Smooth muscle cell (in vitro differentiated cells): ENCODE measurements around the gene BBOF1. TPM values are rescaled to one million over a fixed set of nuclear protein-coding genes. Genes with fewer than 3 reads are reported as not detected.

Experiments
- DNase-seq: peaks from one replicate; lab custom pipeline; 2025; ENCODE audit not compliant: unreplicated experiment; lab: John Stamatoyannopoulos, UW
- H2AFZ ChIP-seq: fragments of 200-600 bp; sonication (generic); 2 replicates; pipeline ENCODE4 v1.6.0; 2016; ENCODE audit warnings: antibody characterized with exemption, low read depth, mild to moderate bottlenecking
- H3F3A ChIP-seq: fragments of 200-600 bp; sonication (generic); 2 replicates; pipeline ENCODE4 v1.6.0; 2017; ENCODE audit warnings: antibody characterized with exemption, low read depth
- H3K27ac ChIP-seq: fragments of 200-600 bp; sonication (generic); 2 replicates; pipeline ENCODE4 v1.5.1; 2016; ENCODE audit warnings: low read depth, mild to moderate bottlenecking
- H3K27me3 ChIP-seq: fragments of 200-600 bp; sonication (generic); 2 replicates; pipeline ENCODE4 v1.6.1; 2016; ENCODE audit warnings: low read depth, mild to moderate bottlenecking
- H3K36me3 ChIP-seq: fragments of 200-600 bp; sonication (generic); 2 replicates; pipeline ENCODE4 v1.5.1; 2016; ENCODE audit warnings: low read depth
- H3K4me1 ChIP-seq: fragments of 200-600 bp; sonication (generic); 2 replicates; pipeline ENCODE4 v1.5.1; 2016; ENCODE audit warnings: low read depth
- H3K4me2 ChIP-seq: fragments of 200-600 bp; sonication (generic); 2 replicates; pipeline ENCODE4 v1.6.0; 2016; ENCODE audit warnings: mild to moderate bottlenecking
- H3K4me3 ChIP-seq: fragments of 200-600 bp; sonication (generic); 2 replicates; pipeline ENCODE4 v1.5.1; 2016; ENCODE audit warnings: mild to moderate bottlenecking
- H3K79me2 ChIP-seq: fragments of 200-600 bp; sonication (generic); 2 replicates; pipeline ENCODE4 v1.6.0; 2016; ENCODE audit warnings: low read depth, mild to moderate bottlenecking
- H3K9ac ChIP-seq: fragments of 200-600 bp; sonication (generic); 2 replicates; pipeline ENCODE4 v1.6.0; 2016; ENCODE audit warnings: low read depth
- H3K9me3 ChIP-seq: fragments of 200-600 bp; sonication (generic); replicated peaks from 2 replicates; pipeline ENCODE4 v1.5.1; 2016; ENCODE audit warnings: low read depth
- H4K20me1 ChIP-seq: fragments of 200-600 bp; sonication (generic); 2 replicates; pipeline ENCODE4 v1.6.0; 2016; ENCODE audit warnings: low read depth
- CTCF ChIP-seq: fragments of 200-600 bp; sonication (generic); IDR thresholded peaks from 2 replicates; pipeline ENCODE4 v1.5.1; 2017; ENCODE audit warnings: borderline replicate concordance, mild to moderate bottlenecking, antibody characterized with exemption; ENCODE audit not compliant: insufficient read depth, poor library complexity, severe bottlenecking
- WGBS: methylation state at CpG from one replicate; pipeline ENCODE4 v1.1.7; 2016; ENCODE audit warnings: low lambda C conversion rate; 5-methylcytosine and 5-hydroxymethylcytosine counted together
- polyA plus RNA-seq: library from polyadenylated mRNA; unstranded; fragments of >200 nt; fragmentation: Nextera tagmentation; extraction: Ambion mirVana; gene quantifications from 2 replicates; pipeline ENCODE4 v1.2.1, GENCODE V29; 2016
- total RNA-seq: library from RNA; depleted of rRNA; stranded (reverse); fragments of >200 nt; gene quantifications from 2 replicates; pipeline ENCODE4 v1.2.3, GENCODE V29; 2014

The BBOF1 gene
- total and polyA plus RNA-seq, 2 experiments from 2014 or later: 6.4 to 6.5 TPM

DNA sequence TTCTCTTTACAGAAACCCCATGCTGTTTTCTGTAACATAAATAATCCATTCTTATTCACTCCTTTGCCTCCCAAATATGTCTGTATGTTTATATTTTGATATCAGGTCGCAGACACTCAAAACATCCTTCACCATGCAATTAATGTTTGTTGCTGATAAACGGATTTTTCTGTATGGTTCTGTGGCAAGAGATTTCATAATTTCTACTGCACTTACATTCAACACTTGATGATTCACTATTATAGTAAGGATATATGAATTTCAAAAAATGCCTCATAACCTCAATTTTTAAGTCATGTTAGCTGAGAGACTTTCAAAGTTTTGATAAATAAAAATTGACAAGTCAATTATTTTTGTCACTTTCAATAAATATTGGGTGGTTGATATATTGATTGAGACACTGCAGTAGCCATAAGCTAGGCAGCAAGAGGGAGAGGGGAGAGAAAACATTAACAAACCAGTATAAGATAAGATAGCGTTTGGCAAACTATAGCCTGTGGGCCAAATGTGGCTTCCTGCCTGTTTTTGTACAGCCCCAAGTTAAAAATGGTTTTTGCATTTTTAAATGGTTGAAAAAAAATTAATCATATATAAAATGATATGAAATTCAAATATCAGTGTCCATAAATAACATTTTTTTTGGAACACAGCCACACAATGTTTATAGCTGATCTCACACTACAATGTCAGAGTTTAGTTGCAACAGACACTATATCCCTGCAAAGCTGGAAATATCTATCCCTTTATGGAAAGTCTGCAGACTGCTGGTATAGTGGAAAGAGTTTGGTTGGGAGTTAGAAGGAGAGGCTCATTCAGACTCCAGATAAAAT, 46.8 kb downstream of the BBOF1 start:
- Histone ChIP-seq H2AFZ (no peak overlapping the region), H3K4me1 (no peaks in the 10 kb centered on the region), H4K20me1 (no peaks in the 10 kb centered on the region), H3F3A (no peaks in the 10 kb centered on the region), H3K27ac (peak overlapping the region; percentile 11), H3K4me3 (no peak overlapping the region), H3K27me3 (no peaks in the 10 kb centered on the region), H3K9me3 (no peaks in the 10 kb centered on the region), H3K4me2 (no peak overlapping the region), H3K36me3 (no peaks in the 10 kb centered on the region), H3K79me2 (no peaks in the 10 kb centered on the region), H3K9ac (no peak overlapping the region)
- TF ChIP-seq CTCF: no peak
- no peak for DNase-seq
- WGBS: 57% methylated on average over 3 of the region's 3 CpGs

DNA sequence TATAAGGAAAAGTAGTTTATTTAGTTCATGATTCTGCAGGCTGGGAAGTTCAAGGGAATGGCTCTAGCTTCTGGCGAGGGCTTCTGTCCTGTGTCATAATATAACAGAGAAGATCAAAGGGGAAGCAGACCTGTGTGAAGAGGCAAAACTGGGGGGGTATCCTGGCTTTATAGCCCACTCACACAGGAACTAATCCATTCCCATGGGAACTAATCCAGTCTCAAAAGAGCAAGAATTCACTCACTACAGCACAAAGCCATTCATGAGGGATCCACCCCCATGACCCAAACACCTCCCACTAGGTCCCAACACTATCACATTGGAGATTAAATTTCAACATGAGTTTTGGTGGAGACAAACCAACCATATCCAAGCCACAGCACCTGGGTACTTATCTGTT, 58.3 kb downstream of the BBOF1 start:
- H2AFZ ChIP-seq: no peak overlapping the region
- no peaks in the 10 kb centered on the region for H3K9me3 ChIP-seq
- DNase-seq: no peak
- peaks cover 14% of the 10 kb centered on the region for H3K4me1 ChIP-seq
- no peaks in the 10 kb centered on the region for H3K36me3 ChIP-seq
- H3K79me2 ChIP-seq: no peaks in the 10 kb centered on the region
- H3K27me3 ChIP-seq: no peaks in the 10 kb centered on the region
- H3K9ac ChIP-seq: no peak overlapping the region
- no peak overlapping the region for H3K4me3 ChIP-seq
- H4K20me1 ChIP-seq: no peaks in the 10 kb centered on the region
- H3K27ac ChIP-seq: no peak overlapping the region
- no peaks in the 10 kb centered on the region for H3F3A ChIP-seq
- 40% methylated on average over 1 of the region's 1 CpG for WGBS
- TF ChIP-seq CTCF: no peak
- no peak overlapping the region for H3K4me2 ChIP-seq

- peaks cover 28% of the 10 kb centered on the region for H3K4me1 ChIP-seq
- no peak overlapping the region for H3K9ac ChIP-seq
- H3K9me3 ChIP-seq: no peaks in the 10 kb centered on the region
- TF ChIP-seq CTCF: no peak
- no peak overlapping the region for H2AFZ ChIP-seq
- H3K79me2 ChIP-seq: peaks cover 6% of the 10 kb centered on the region
- no peak overlapping the region for H3K4me3 ChIP-seq
- no peaks in the 10 kb centered on the region for H3F3A ChIP-seq
- no peak for DNase-seq
- no peaks in the 10 kb centered on the region for H3K27me3 ChIP-seq
- no peak overlapping the region for H3K27ac ChIP-seq
- no peaks in the 10 kb centered on the region for H4K20me1 ChIP-seq
- H3K4me2 ChIP-seq: no peak overlapping the region
- WGBS: 90% methylated on average over 4 of the region's 4 CpGs
- no peaks in the 10 kb centered on the region for H3K36me3 ChIP-seq
These were observed 61.8 kb downstream of the BBOF1 start for GRCh38 chr14:74080820-74081460.

DNA sequence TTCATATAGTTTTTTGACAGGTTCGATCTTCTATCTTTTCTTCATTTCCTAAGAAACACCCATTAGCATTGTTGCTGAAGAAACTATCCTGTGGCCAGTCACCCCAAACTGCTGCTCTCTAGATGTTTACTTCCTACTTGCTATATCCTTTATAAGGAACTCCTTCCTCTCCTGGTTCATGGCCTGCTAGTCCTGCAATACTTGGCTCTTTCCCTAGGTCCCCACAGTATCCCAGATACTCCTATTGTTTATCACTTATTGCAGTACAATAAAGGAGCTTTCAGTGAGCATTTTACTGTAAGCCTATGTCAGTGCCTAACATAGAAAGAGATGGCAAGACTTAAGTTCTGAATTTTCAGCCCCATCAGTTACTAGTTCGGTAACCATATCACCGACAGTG, 62.3 kb downstream of the BBOF1 start:
- Histone ChIP-seq H4K20me1 (no peaks in the 10 kb centered on the region), H3K79me2 (peaks cover 12% of the 10 kb centered on the region), H3K9ac (no peak overlapping the region), H3K4me1 (peaks cover 28% of the 10 kb centered on the region), H3K27ac (no peak overlapping the region), H3K36me3 (no peaks in the 10 kb centered on the region), H2AFZ (no peak overlapping the region), H3K27me3 (no peaks in the 10 kb centered on the region), H3K9me3 (no peaks in the 10 kb centered on the region), H3F3A (no peaks in the 10 kb centered on the region), H3K4me2 (no peak overlapping the region), H3K4me3 (no peak overlapping the region)
- WGBS: 94% methylated on average over 3 of the region's 3 CpGs
- no peak for TF ChIP-seq CTCF
- no peak for DNase-seq
